ENCODE data around the gene HNRNPA1. TPM values are rescaled to one million over a fixed set of nuclear protein-coding genes. Genes with fewer than 3 reads are reported as not detected.

Gene HNRNPA1

GRCh38 chr12:54328595-54329337, 48.2 kb downstream of the HNRNPA1 start:
- Histone ChIP-seq H3K36me3 (ENCODE audit: insufficient read depth, low read length) (peaks cover 4% of the 10 kb centered on the region), H3K4me3 (ENCODE audit: low read length) (no peak overlapping the region), H3K4me1 (ENCODE audit: control insufficient read depth, insufficient read depth, low read length) (peaks cover 45% of the 10 kb centered on the region), H3K4me2 (ENCODE audit: low read length) (peak overlapping the region; percentile 42), H3K9ac (ENCODE audit: low read depth, low read length) (peak overlapping the region; percentile 5), H3K9me3 (replicated peaks; ENCODE audit: low read length) (no peaks in the 10 kb centered on the region), H3K27me3 (ENCODE audit: control insufficient read depth, insufficient read depth, low read length) (no peaks in the 10 kb centered on the region)

- Histone ChIP-seq H3K9me3 (replicated peaks; ENCODE audit: low read length) (no peaks in the 10 kb centered on the region), H3K9ac (ENCODE audit: low read depth, low read length) (peak overlapping the region; percentile 16), H3K4me3 (ENCODE audit: low read length) (no peak overlapping the region), H3K4me2 (ENCODE audit: low read length) (peak overlapping the region; percentile 42), H3K4me1 (ENCODE audit: control insufficient read depth, insufficient read depth, low read length) (peaks cover 41% of the 10 kb centered on the region), H3K36me3 (ENCODE audit: insufficient read depth, low read length) (peaks cover 4% of the 10 kb centered on the region), H3K27me3 (ENCODE audit: control insufficient read depth, insufficient read depth, low read length) (no peaks in the 10 kb centered on the region)
These were observed 49.2 kb downstream of the HNRNPA1 start for GRCh38 chr12:54329759-54330158.

GRCh38 chr12:54330442-54330841, 49.9 kb downstream of the HNRNPA1 start:
- peaks cover 41% of the 10 kb centered on the region for H3K4me1 ChIP-seq (ENCODE audit: control insufficient read depth, insufficient read depth, low read length)
- peak overlapping the region; percentile 7 for H3K4me2 ChIP-seq (ENCODE audit: low read length)
- peak overlapping the region; percentile 16 for H3K9ac ChIP-seq (ENCODE audit: low read depth, low read length)
- H3K9me3 ChIP-seq (replicated peaks; ENCODE audit: low read length), result no peaks in the 10 kb centered on the region
- no peak overlapping the region for H3K4me3 ChIP-seq (ENCODE audit: low read length)
- H3K36me3 ChIP-seq (ENCODE audit: insufficient read depth, low read length), result peaks cover 4% of the 10 kb centered on the region
- no peaks in the 10 kb centered on the region for H3K27me3 ChIP-seq (ENCODE audit: control insufficient read depth, insufficient read depth, low read length)

GRCh38 chr12:54331461-54331860, 50.9 kb downstream of the HNRNPA1 start:
- Histone ChIP-seq H3K4me1 (ENCODE audit: control insufficient read depth, insufficient read depth, low read length) (peaks cover 38% of the 10 kb centered on the region), H3K4me3 (ENCODE audit: low read length) (no peak overlapping the region)

GRCh38 chr12:54333420-54334034, 53.0 kb downstream of the HNRNPA1 start:
- H3K36me3 ChIP-seq (ENCODE audit: insufficient read depth, low read length), result peaks cover 4% of the 10 kb centered on the region
- peaks cover 42% of the 10 kb centered on the region for H3K4me1 ChIP-seq (ENCODE audit: control insufficient read depth, insufficient read depth, low read length)
- no peak overlapping the region for H3K4me2 ChIP-seq (ENCODE audit: low read length)
- no peaks in the 10 kb centered on the region for H3K9me3 ChIP-seq (replicated peaks; ENCODE audit: low read length)
- H3K4me3 ChIP-seq (ENCODE audit: low read length), result no peak overlapping the region
- no peaks in the 10 kb centered on the region for H3K27me3 ChIP-seq (ENCODE audit: control insufficient read depth, insufficient read depth, low read length)
- no peak overlapping the region for H3K9ac ChIP-seq (ENCODE audit: low read depth, low read length)

More at GRCh38 chr12:54331461-54331860, 50.9 kb downstream of the HNRNPA1 start:
- Histone ChIP-seq H3K4me2 (ENCODE audit: low read length) (no peak overlapping the region), H3K36me3 (ENCODE audit: insufficient read depth, low read length) (peaks cover 4% of the 10 kb centered on the region), H3K9me3 (replicated peaks; ENCODE audit: low read length) (no peaks in the 10 kb centered on the region), H3K9ac (ENCODE audit: low read depth, low read length) (no peak overlapping the region), H3K27me3 (ENCODE audit: control insufficient read depth, insufficient read depth, low read length) (no peaks in the 10 kb centered on the region)

Small RNAs within 50 kb of the gene (small RNA-seq; reads per million reads assigned to genes)
- gene RN7SL390P, result not detected
- not detected for gene RNU6-950P

Data from skeletal muscle satellite cell (primary cell).